Mesothelial cell of epicardium (in vitro differentiated cells): ENCODE measurements around the gene ZNF316. TPM values are rescaled to one million over a fixed set of nuclear protein-coding genes. Genes with fewer than 3 reads are reported as not detected.

Source experiments
- DNase-seq, 2 experiments: peaks; one replicate each; pipeline ENCODE4 v3.0.0; 2021; ENCODE audit warnings: low spot score in 2 of 2; ENCODE audit not compliant: unreplicated experiment in 2 of 2
- H3K27ac Mint-ChIP-seq: 2 replicates; pipeline ENCODE4 v1.8.0; 2021; ENCODE audit warnings: mixed read lengths
- H3K27me3 Mint-ChIP-seq: 2 replicates; pipeline ENCODE4 v1.8.0; 2021; ENCODE audit warnings: low read depth, mixed read lengths
- H3K36me3 Mint-ChIP-seq: 2 replicates; pipeline ENCODE4 v1.8.0; 2021; ENCODE audit warnings: mixed read lengths
- H3K4me1 Mint-ChIP-seq: 2 replicates; pipeline ENCODE4 v1.8.0; 2021; ENCODE audit warnings: mixed read lengths
- H3K4me3 Mint-ChIP-seq: 2 replicates; pipeline ENCODE4 v1.8.0; 2021; ENCODE audit warnings: mild to moderate bottlenecking, moderate library complexity, mixed read lengths
- H3K9me3 Mint-ChIP-seq: 2 replicates; pipeline ENCODE4 v1.8.0; 2021; ENCODE audit warnings: mixed read lengths
- CTCF ChIP-seq: fragments of 200-600 bp; sonication (generic); IDR thresholded peaks from one replicate; pipeline ENCODE4 v1.5.0; 2021; ENCODE audit warnings: antibody characterized with exemption; ENCODE audit not compliant: unreplicated experiment
- total RNA-seq: library from RNA; stranded (reverse); gene quantifications from 3 replicates; pipeline ENCODE4 v1.2.1, GENCODE V29; 2021

ZNF316 gene
- total RNA-seq, 1 donor from 2014 or later = 57.9 TPM

- H3K27ac Mint-ChIP-seq = no peak overlapping the region
- H3K9me3 Mint-ChIP-seq = peaks cover 5% of the 10 kb centered on the region
- no peak overlapping the region for H3K4me3 Mint-ChIP-seq
- no peak for DNase-seq
- H3K36me3 Mint-ChIP-seq = peaks cover 33% of the 10 kb centered on the region
- H3K4me1 Mint-ChIP-seq = no peaks in the 10 kb centered on the region
- no peak for TF ChIP-seq CTCF
- no peaks in the 10 kb centered on the region for H3K27me3 Mint-ChIP-seq
These were observed 10.0 kb downstream of the ZNF316 start for GRCh38 chr7:6647080-6647479.

DNA sequence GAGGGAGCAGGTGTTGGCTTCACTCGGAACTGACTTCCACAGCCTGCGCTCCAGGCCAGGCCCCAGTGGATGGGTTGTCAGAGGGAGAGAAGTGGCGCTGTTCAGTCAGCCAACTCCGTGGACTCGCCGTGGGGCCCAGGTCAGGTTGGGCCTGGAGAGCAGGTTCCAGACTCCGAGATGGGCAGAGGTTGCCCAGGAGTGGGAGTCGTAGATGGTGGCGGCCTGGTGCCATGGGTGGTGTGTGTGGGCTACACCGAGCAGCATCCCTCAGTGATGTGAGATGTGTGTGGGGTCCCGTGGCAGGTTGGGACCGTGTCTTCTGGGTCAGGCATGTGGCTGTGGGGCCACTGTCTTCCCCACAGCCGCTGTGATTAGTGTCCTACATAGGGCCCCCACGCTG, 10.4 kb downstream of the ZNF316 start:
- TF ChIP-seq CTCF = no peak
- H3K36me3 Mint-ChIP-seq = peaks cover 34% of the 10 kb centered on the region
- H3K4me1 Mint-ChIP-seq = no peaks in the 10 kb centered on the region
- H3K4me3 Mint-ChIP-seq = no peak overlapping the region
- no peaks in the 10 kb centered on the region for H3K27me3 Mint-ChIP-seq
- H3K27ac Mint-ChIP-seq = no peak overlapping the region
- DNase-seq = no peak
- peaks cover 5% of the 10 kb centered on the region for H3K9me3 Mint-ChIP-seq

DNA sequence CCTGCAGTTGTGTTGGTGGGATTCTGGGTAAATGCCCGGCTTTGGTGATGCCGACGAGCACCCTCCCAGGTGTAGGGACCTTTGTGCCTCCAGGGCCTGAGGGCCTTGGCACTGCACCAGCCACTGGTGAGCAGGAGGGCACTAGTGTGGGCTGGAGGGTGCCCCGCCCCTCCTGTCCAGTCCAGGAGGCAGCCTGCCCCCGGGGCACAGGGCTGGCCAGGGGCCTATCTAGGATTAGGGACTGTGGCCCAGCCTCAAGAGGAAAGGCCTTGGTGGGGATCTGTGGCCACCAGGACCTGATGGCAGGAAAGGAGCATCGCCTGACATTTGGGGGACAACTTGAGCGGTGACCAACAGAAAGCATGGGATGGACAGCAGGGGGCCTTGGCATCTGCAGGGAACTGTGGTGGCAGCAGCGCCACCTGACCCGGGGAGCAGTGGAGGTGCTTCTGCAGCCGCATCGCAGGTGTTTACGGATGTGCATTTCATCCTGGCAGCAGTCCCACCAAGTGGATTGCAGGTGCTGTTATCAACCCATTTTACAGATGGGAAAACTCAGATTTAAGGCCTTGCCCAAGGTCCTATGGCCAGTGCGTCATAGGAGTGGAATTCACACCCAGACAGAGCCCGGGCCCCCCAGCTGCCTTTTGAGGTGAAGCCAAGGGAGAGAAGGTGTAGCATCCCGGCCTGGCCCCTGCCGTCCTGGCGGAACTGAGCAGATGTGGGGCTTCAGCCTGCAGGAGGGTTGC, 11.1 kb downstream of the ZNF316 start:
- H3K27ac Mint-ChIP-seq = no peak overlapping the region
- peaks cover 5% of the 10 kb centered on the region for H3K9me3 Mint-ChIP-seq
- H3K36me3 Mint-ChIP-seq = peaks cover 34% of the 10 kb centered on the region
- TF ChIP-seq CTCF = no peak
- H3K27me3 Mint-ChIP-seq = no peaks in the 10 kb centered on the region
- no peak for DNase-seq
- H3K4me3 Mint-ChIP-seq = no peak overlapping the region
- no peaks in the 10 kb centered on the region for H3K4me1 Mint-ChIP-seq

DNA sequence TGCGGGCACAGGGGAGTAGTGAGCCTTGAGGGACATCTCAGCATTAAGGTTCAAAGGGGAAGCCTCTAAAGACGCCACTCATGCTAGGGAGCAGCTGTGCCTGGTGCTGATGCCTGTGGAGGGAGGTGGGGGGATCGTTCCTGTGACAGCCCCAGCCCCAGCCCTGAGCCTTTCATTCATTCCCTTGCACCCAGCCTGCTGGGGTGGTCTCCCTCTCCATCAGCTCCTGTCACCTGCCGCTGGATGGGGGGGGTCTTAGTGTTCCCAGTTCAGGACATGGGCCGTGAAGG, 11.6 kb downstream of the ZNF316 start:
- peaks cover 5% of the 10 kb centered on the region for H3K9me3 Mint-ChIP-seq
- no peak overlapping the region for H3K4me3 Mint-ChIP-seq
- no peak for TF ChIP-seq CTCF
- no peaks in the 10 kb centered on the region for H3K4me1 Mint-ChIP-seq
- H3K27me3 Mint-ChIP-seq = no peaks in the 10 kb centered on the region
- H3K27ac Mint-ChIP-seq = no peak overlapping the region
- DNase-seq = no peak
- H3K36me3 Mint-ChIP-seq = peaks cover 34% of the 10 kb centered on the region

DNA sequence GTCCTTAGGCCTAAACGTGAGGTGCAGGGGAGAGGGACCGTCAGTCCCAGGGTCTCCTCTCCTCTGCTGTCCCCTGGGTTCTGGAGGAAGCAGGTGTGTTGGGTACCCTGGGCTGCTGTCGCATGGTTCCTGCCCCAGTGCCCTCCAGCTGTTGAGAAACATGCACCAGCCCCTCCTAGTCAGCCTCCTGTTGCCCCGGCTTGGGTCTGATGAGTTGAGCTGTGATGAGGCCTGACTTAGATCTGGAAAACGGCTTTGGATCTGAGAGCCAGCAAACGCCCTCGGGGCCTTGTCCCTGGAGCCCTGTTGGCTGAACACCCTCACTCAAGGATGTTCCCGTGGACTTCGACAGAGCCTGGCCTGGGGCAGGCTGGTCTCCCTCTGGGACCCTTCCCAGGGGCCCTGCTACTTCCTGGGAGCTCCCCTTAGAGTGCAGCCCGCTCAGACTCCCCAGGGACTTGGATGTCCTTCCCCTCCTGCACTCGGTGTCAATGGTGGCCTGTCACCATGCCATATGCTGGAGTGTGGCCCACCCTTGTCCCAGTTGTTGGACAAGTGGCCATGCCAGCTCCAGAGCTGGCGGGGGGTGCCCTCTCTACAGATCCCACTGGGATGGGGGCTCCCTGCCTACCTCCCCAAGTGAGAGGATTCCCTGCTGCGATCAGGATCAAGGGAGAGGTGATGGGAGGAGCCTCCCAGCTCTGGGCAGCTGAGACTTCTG, 12.3 kb downstream of the ZNF316 start:
- Mint-ChIP-seq H3K36me3 (peaks cover 31% of the 10 kb centered on the region), H3K9me3 (peaks cover 5% of the 10 kb centered on the region), H3K27me3 (no peaks in the 10 kb centered on the region), H3K4me1 (no peaks in the 10 kb centered on the region), H3K4me3 (no peak overlapping the region), H3K27ac (no peak overlapping the region)
- DNase-seq = no peak
- no peak for TF ChIP-seq CTCF
